ENCODE data around the gene MTA2.

Gene MTA2

DNA sequence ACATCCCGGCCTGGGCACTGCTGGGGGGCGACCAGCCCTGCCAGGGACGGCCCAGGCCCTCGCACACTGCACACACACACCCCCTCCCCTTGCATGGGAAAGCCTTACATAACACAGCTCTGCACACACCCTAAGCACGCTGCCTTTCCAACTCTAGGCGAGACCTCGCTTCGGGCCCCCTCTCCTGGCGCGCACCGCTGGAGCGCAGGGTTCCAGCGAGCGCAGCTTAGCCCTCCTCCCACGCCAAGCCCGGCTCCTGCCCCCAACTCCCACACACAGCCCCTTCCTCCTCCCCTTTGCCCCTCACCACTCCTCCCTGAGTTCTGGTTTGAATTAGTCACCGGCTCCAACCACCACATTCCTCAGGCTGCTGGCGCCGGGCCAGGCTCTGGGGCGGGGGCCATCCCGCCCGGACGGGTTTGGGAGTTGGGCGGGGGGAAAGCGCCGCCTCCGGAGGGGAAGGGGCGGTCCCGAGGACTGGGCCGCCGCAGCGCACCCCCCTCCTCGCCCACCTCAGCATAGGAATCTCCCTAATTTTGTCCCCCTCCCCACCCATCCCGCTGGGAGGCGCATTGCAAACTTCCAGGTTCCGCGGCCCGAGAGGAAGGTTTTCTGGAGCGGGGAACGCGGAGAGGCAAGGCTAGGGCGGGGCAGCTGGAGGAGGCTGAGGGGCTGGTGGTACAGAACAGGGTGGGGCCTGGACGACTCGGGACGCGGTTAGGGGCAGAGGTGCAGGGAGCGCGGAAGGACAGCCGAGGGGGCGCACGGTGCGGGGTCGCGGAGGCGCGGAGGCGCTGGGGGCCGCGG lies 56.0 kb downstream of the MTA2 start:
- Histone ChIP-seq H3K4me1 (ENCODE audit: control insufficient read depth, insufficient read depth, low read length) (no peaks in the 10 kb centered on the region; the same call in 1 of the 2 replicates), H3K36me3 (ENCODE audit: control insufficient read depth in 2 of 2, insufficient read depth in 1 of 2, low read length in 2 of 2) (no peaks in the 10 kb centered on the region), H3K27ac (ENCODE audit: extremely low read depth, low read depth, low read length) (peak overlapping the region; percentile 72), H3K9me3 (ENCODE audit: control insufficient read depth, insufficient read depth, low read depth, low read length) (no peaks in the 10 kb centered on the region), H3K4me3 (ENCODE audit: low read depth, low read length) (peak overlapping the region; percentile 76)
- ChIA-PET POLR2A (interaction anchor here (0.9 to 4.8 kb wide), 8 partner anchors 10 to 126 kb away, joined by 3 to 53 read pairs (median 8); partner anchors contain the start of genes C11orf98, CSKMT, EEF1G and LBHD1), CTCF (interaction anchor here (1.0 to 8.8 kb wide), 5 partner anchors 14 to 152 kb away, joined by 3 to 188 read pairs (median 68); no protein-coding TSS in a partner anchor)
- TF ChIP-seq ZIC2 (tag by site-specific recombination; IDR thresholded peaks at IDR 0.05) (peak; percentile 86), ZNF548 (tag by site-specific recombination; IDR thresholded peaks at IDR 0.05) (no peak), ZNF426 (tag by site-specific recombination; IDR thresholded peaks at IDR 0.05) (no peak), ZNF2 (tag by site-specific recombination; IDR thresholded peaks at IDR 0.05) (no peak), ZNF660 (tag by site-specific recombination; IDR thresholded peaks at IDR 0.05) (peak; percentile 89), ZNF266 (tag by site-specific recombination; IDR thresholded peaks at IDR 0.05; ENCODE audit: low read depth) (no peak), ZNF24 (tag by site-specific recombination; IDR thresholded peaks at IDR 0.05) (peak; percentile 59; the same call in 1 of the 2 replicates), GLI4 (tag by site-specific recombination; IDR thresholded peaks at IDR 0.05) (no peak), MEIS1 (CRISPR knock-in tag; IDR thresholded peaks at IDR 0.05; ENCODE audit: borderline replicate concordance) (no peak), KLF7 (tag by site-specific recombination; IDR thresholded peaks at IDR 0.05; ENCODE audit: borderline replicate concordance) (peak; percentile 62), ZNF335 (tag by site-specific recombination; conservative IDR thresholded peaks at IDR 0.05) (0 out of 2 replicates have a peak, but pooled peaks have one; percentile 12), ZBTB17 (tag by site-specific recombination; IDR thresholded peaks at IDR 0.05) (peak; percentile 46; the same call in 1 of the 2 replicates), ZNF391 (tag by site-specific recombination; IDR thresholded peaks at IDR 0.05; ENCODE audit: borderline replicate concordance, low read depth) (peak; percentile 40; the same call in 1 of the 2 replicates), ZNF843 (tag by site-specific recombination; IDR thresholded peaks at IDR 0.05) (peak; percentile 56; the same call in 1 of the 2 replicates), ZEB2 (tag by site-specific recombination; IDR thresholded peaks at IDR 0.05) (peak; percentile 87), BCL11B (tag by site-specific recombination; IDR thresholded peaks at IDR 0.05; ENCODE audit: low read depth) (peak; percentile 13; the same call in 1 of the 2 replicates)
- TF ChIP-seq, protein P1, sequence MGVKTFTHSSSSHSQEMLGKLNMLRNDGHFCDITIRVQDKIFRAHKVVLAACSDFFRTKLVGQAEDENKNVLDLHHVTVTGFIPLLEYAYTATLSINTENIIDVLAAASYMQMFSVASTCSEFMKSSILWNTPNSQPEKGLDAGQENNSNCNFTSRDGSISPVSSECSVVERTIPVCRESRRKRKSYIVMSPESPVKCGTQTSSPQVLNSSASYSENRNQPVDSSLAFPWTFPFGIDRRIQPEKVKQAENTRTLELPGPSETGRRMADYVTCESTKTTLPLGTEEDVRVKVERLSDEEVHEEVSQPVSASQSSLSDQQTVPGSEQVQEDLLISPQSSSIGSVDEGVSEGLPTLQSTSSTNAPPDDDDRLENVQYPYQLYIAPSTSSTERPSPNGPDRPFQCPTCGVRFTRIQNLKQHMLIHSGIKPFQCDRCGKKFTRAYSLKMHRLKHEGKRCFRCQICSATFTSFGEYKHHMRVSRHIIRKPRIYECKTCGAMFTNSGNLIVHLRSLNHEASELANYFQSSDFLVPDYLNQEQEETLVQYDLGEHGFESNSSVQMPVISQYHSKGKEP (tag by site-specific recombination; IDR thresholded peaks at IDR 0.05): 0 out of 2 replicates have a peak, but pooled peaks have one; percentile 47
- TF ChIP-seq, protein P2, sequence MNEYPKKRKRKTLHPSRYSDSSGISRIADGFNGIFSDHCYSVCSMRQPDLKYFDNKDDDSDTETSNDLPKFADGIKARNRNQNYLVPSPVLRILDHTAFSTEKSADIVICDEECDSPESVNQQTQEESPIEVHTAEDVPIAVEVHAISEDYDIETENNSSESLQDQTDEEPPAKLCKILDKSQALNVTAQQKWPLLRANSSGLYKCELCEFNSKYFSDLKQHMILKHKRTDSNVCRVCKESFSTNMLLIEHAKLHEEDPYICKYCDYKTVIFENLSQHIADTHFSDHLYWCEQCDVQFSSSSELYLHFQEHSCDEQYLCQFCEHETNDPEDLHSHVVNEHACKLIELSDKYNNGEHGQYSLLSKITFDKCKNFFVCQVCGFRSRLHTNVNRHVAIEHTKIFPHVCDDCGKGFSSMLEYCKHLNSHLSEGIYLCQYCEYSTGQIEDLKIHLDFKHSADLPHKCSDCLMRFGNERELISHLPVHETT (tag by site-specific recombination; IDR thresholded peaks at IDR 0.05): 0 out of 2 replicates have a peak, but pooled peaks have one; percentile 27
- TF ChIP-seq, protein P3, sequence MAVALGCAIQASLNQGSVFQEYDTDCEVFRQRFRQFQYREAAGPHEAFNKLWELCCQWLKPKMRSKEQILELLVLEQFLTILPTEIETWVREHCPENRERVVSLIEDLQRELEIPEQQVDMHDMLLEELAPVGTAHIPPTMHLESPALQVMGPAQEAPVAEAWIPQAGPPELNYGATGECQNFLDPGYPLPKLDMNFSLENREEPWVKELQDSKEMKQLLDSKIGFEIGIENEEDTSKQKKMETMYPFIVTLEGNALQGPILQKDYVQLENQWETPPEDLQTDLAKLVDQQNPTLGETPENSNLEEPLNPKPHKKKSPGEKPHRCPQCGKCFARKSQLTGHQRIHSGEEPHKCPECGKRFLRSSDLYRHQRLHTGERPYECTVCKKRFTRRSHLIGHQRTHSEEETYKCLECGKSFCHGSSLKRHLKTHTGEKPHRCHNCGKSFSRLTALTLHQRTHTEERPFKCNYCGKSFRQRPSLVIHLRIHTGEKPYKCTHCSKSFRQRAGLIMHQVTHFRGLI (tag by site-specific recombination; IDR thresholded peaks at IDR 0.05): peak; percentile 73
- TF ChIP-seq, protein P4, sequence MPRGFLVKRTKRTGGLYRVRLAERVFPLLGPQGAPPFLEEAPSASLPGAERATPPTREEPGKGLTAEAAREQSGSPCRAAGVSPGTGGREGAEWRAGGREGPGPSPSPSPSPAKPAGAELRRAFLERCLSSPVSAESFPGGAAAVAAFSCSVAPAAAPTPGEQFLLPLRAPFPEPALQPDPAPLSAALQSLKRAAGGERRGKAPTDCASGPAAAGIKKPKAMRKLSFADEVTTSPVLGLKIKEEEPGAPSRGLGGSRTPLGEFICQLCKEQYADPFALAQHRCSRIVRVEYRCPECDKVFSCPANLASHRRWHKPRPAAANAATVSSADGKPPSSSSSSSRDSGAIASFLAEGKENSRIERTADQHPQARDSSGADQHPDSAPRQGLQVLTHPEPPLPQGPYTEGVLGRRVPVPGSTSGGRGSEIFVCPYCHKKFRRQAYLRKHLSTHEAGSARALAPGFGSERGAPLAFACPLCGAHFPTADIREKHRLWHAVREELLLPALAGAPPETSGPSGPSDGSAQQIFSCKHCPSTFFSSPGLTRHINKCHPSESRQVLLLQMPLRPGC (tag by site-specific recombination; IDR thresholded peaks at IDR 0.05): peak; percentile 80; the same call in 1 of the 2 replicates
- TF ChIP-seq, protein P5, sequence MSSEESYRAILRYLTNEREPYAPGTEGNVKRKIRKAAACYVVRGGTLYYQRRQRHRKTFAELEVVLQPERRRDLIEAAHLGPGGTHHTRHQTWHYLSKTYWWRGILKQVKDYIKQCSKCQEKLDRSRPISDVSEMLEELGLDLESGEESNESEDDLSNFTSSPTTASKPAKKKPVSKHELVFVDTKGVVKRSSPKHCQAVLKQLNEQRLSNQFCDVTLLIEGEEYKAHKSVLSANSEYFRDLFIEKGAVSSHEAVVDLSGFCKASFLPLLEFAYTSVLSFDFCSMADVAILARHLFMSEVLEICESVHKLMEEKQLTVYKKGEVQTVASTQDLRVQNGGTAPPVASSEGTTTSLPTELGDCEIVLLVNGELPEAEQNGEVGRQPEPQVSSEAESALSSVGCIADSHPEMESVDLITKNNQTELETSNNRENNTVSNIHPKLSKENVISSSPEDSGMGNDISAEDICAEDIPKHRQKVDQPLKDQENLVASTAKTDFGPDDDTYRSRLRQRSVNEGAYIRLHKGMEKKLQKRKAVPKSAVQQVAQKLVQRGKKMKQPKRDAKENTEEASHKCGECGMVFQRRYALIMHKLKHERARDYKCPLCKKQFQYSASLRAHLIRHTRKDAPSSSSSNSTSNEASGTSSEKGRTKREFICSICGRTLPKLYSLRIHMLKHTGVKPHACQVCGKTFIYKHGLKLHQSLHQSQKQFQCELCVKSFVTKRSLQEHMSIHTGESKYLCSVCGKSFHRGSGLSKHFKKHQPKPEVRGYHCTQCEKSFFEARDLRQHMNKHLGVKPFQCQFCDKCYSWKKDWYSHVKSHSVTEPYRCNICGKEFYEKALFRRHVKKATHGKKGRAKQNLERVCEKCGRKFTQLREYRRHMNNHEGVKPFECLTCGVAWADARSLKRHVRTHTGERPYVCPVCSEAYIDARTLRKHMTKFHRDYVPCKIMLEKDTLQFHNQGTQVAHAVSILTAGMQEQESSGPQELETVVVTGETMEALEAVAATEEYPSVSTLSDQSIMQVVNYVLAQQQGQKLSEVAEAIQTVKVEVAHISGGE (tag by site-specific recombination; conservative IDR thresholded peaks at IDR 0.05; ENCODE audit: low read depth): peak; percentile 43
- TF ChIP-seq, protein P6, sequence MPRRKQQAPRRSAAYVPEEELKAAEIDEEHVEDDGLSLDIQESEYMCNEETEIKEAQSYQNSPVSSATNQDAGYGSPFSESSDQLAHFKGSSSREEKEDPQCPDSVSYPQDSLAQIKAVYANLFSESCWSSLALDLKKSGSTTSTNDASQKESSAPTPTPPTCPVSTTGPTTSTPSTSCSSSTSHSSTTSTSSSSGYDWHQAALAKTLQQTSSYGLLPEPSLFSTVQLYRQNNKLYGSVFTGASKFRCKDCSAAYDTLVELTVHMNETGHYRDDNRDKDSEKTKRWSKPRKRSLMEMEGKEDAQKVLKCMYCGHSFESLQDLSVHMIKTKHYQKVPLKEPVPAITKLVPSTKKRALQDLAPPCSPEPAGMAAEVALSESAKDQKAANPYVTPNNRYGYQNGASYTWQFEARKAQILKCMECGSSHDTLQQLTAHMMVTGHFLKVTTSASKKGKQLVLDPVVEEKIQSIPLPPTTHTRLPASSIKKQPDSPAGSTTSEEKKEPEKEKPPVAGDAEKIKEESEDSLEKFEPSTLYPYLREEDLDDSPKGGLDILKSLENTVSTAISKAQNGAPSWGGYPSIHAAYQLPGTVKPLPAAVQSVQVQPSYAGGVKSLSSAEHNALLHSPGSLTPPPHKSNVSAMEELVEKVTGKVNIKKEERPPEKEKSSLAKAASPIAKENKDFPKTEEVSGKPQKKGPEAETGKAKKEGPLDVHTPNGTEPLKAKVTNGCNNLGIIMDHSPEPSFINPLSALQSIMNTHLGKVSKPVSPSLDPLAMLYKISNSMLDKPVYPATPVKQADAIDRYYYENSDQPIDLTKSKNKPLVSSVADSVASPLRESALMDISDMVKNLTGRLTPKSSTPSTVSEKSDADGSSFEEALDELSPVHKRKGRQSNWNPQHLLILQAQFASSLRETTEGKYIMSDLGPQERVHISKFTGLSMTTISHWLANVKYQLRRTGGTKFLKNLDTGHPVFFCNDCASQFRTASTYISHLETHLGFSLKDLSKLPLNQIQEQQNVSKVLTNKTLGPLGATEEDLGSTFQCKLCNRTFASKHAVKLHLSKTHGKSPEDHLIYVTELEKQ (tag by site-specific recombination; IDR thresholded peaks at IDR 0.05; ENCODE audit: borderline replicate concordance): peak; percentile 13; the same call in 1 of the 2 replicates

All from HEK293 (cell line).